GM23338 (cell line): Measurements from ENCODE around the gene GCNT1. TPM values are rescaled to one million over a fixed set of nuclear protein-coding genes. Genes with fewer than 3 reads are reported as not detected.

ENCODE experiments used
- ATAC-seq: fragments of 200-7000 bp; cut with Tn5 transposase; 3 replicates; pipeline ENCODE4 v1.9.1; 2020
- DNase-seq: peaks from one replicate; pipeline ENCODE4 v3.0.0-alpha.2; 2015; ENCODE audit warnings: low spot score
- H2AFZ ChIP-seq: fragments of 200-600 bp; sonication (generic); 2 replicates; pipeline ENCODE4 v1.8.0; 2016; ENCODE audit warnings: antibody characterized with exemption, mild to moderate bottlenecking, moderate library complexity
- H3F3A ChIP-seq: fragments of 200-600 bp; sonication (generic); replicated peaks from 2 replicates; pipeline ENCODE4 v1.8.0; 2017; ENCODE audit warnings: antibody characterized with exemption, mixed run types, low read depth
- H3K27ac ChIP-seq: fragments of 200-600 bp; sonication (generic); 2 replicates; pipeline ENCODE4 v1.6.1; 2016; ENCODE audit warnings: low read depth
- H3K27me3 ChIP-seq: fragments of 200-600 bp; sonication (generic); 2 replicates; pipeline ENCODE4 v1.8.0; 2016; ENCODE audit warnings: mild to moderate bottlenecking, mixed run types, moderate library complexity; ENCODE audit not compliant: insufficient read depth
- H3K36me3 ChIP-seq: fragments of 200-600 bp; sonication (generic); 2 replicates; pipeline ENCODE4 v1.8.0; 2016; ENCODE audit warnings: mild to moderate bottlenecking; ENCODE audit not compliant: insufficient read depth
- H3K4me1 ChIP-seq: fragments of 200-600 bp; sonication (generic); 2 replicates; pipeline ENCODE4 v1.8.0; 2016; ENCODE audit warnings: mild to moderate bottlenecking, moderate library complexity; ENCODE audit not compliant: insufficient read depth
- H3K4me2 ChIP-seq: fragments of 200-600 bp; sonication (generic); 2 replicates; pipeline ENCODE4 v1.7.1; 2017; ENCODE audit warnings: mixed run types
- H3K4me3 ChIP-seq: fragments of 200-600 bp; sonication (generic); 2 replicates; pipeline ENCODE4 v1.6.1; 2016; ENCODE audit warnings: mixed run types
- H3K79me2 ChIP-seq: fragments of 200-600 bp; sonication (generic); replicated peaks from 2 replicates; pipeline ENCODE4 v1.8.0; 2017; ENCODE audit warnings: mild to moderate bottlenecking; ENCODE audit not compliant: insufficient read depth
- H3K9me2 ChIP-seq: fragments of 200-600 bp; sonication (generic); 2 replicates; pipeline ENCODE4 v1.8.0; 2017; ENCODE audit not compliant: insufficient read depth
- H4K20me1 ChIP-seq: fragments of 200-600 bp; sonication (generic); replicated peaks from 2 replicates; pipeline ENCODE4 v1.8.0; 2017; ENCODE audit warnings: mild to moderate bottlenecking; ENCODE audit not compliant: insufficient read depth
- H3K27ac Mint-ChIP-seq: 2 replicates; pipeline ENCODE4 v1.8.0; 2020; ENCODE audit warnings: inconsistent platforms, mild to moderate bottlenecking, moderate library complexity, mixed read lengths
- H3K27me3 Mint-ChIP-seq: 3 replicates; pipeline ENCODE4 v1.8.0; 2022; ENCODE audit warnings: low read depth, mild to moderate bottlenecking, moderate library complexity, mixed read lengths, inconsistent platforms; ENCODE audit not compliant: insufficient read depth, poor library complexity
- H3K36me3 Mint-ChIP-seq: 3 replicates; pipeline ENCODE4 v1.8.0; 2021; ENCODE audit warnings: low read depth, mild to moderate bottlenecking, inconsistent platforms, moderate library complexity, mixed read lengths
- H3K4me1 Mint-ChIP-seq: 3 replicates; pipeline ENCODE4 v1.8.0; 2020; ENCODE audit warnings: mild to moderate bottlenecking, inconsistent platforms, mixed read lengths
- H3K4me3 Mint-ChIP-seq: 3 replicates; pipeline ENCODE4 v1.8.0; 2021; ENCODE audit warnings: moderate library complexity, mild to moderate bottlenecking, inconsistent platforms, mixed read lengths
- H3K9me3 Mint-ChIP-seq: 3 replicates; pipeline ENCODE4 v1.8.0; 2020; ENCODE audit warnings: moderate library complexity, mild to moderate bottlenecking, inconsistent platforms, mixed read lengths
- CREB1 ChIP-seq: fragments of 250-450 bp; sonication (Bioruptor Pico); IDR thresholded peaks from 2 replicates; pipeline ENCODE4 v1.5.0; 2020; ENCODE audit warnings: low read depth, mild to moderate bottlenecking, moderate library complexity
- CTCF ChIP-seq, 2 experiments: fragments of 200-600 bp in 1 of 2; sonication (generic) in 1 of 2; conservative IDR thresholded peaks; 2 replicates each; pipeline versions ENCODE4 v1.5.1 to v1.6.1; 2016 to 2017; ENCODE audit warnings: antibody characterized with exemption in 2 of 2, low read depth in 2 of 2, mild to moderate bottlenecking in 2 of 2, moderate library complexity in 1 of 2
- EZH2 ChIP-seq: fragments of 200-600 bp; sonication (generic); IDR thresholded peaks from one replicate; pipeline ENCODE4 v1.8.0; 2017; ENCODE audit warnings: antibody characterized with exemption, mild to moderate bottlenecking, low read depth; ENCODE audit not compliant: unreplicated experiment
- JUNB ChIP-seq: IDR thresholded peaks from one replicate; pipeline ENCODE4 v1.6.1; 2016; ENCODE audit warnings: antibody characterized with exemption; ENCODE audit not compliant: unreplicated experiment
- NANOG ChIP-seq: IDR thresholded peaks from 2 replicates; pipeline ENCODE4 v1.6.1; 2016; ENCODE audit warnings: antibody characterized with exemption, borderline replicate concordance
- ZNF114 ChIP-seq: fragments of 250-450 bp; sonication (Bioruptor Pico); IDR thresholded peaks from 2 replicates; pipeline ENCODE4 v1.5.0; 2020; ENCODE audit warnings: mild to moderate bottlenecking, moderate library complexity
- polyA plus RNA-seq: library from polyadenylated mRNA; unstranded; fragments of >200 nt; fragmentation: Nextera tagmentation; extraction: Ambion mirVana; gene quantifications from 2 replicates; pipeline ENCODE4 v1.2.1, GENCODE V29; 2016
- total RNA-seq: library from RNA; depleted of rRNA; stranded (reverse); fragments of >200 nt; shearing (Covaris generic); gene quantifications from 2 replicates; pipeline ENCODE4 v1.2.3, GENCODE V29; 2014
- TF ChIP-seq, protein P1 (sequence below): fragments of 250-450 bp; sonication (Bioruptor Pico); IDR thresholded peaks from 2 replicates; pipeline ENCODE4 v1.5.0; 2020; ENCODE audit warnings: mild to moderate bottlenecking, moderate library complexity
- TF ChIP-seq, protein P2 (sequence below): IDR thresholded peaks from one replicate; pipeline ENCODE4 v1.6.1; 2018; ENCODE audit warnings: antibody characterized with exemption; ENCODE audit not compliant: unreplicated experiment

GCNT1 gene
- total and polyA plus RNA-seq, 2 experiments from 2014 or later, result 4.2 to 11.4 TPM

DNA sequence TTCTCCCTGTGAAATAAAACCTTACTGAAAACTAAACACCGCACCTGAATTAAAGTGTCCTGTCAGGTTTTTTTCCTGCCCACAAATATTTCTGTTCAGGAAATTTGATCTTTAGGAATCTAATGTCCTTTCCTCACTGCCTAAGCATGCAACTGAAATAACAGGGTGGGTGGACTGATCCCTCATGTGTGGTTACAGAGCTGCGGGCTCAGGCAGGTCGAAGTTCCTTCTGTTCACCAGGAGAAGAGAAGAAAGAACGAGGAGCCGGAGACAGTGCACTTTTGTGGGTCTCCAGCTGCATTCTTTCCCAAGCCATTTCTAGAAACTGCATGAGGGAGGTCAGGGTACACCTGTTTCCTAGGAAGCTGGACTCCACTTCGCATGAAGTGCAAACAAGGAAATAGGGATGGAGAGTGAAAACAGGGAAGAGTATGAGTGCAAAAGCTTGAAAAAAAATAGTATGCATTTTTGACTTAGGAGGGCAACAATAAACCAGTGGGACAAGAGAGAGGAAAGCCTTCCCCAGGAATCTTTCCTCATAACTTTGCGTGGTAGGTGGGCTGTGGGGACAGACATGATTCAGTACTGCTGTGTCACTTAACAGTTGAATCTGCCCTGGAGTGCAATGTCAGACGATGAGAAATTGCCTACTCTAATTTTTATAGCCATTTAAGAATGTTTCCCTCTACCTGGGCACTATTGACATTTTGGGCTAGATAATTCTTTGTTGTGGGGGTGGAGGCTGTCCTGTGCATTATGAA lies 60.3 kb downstream of the GCNT1 start (continued):
- TF ChIP-seq, protein P1, sequence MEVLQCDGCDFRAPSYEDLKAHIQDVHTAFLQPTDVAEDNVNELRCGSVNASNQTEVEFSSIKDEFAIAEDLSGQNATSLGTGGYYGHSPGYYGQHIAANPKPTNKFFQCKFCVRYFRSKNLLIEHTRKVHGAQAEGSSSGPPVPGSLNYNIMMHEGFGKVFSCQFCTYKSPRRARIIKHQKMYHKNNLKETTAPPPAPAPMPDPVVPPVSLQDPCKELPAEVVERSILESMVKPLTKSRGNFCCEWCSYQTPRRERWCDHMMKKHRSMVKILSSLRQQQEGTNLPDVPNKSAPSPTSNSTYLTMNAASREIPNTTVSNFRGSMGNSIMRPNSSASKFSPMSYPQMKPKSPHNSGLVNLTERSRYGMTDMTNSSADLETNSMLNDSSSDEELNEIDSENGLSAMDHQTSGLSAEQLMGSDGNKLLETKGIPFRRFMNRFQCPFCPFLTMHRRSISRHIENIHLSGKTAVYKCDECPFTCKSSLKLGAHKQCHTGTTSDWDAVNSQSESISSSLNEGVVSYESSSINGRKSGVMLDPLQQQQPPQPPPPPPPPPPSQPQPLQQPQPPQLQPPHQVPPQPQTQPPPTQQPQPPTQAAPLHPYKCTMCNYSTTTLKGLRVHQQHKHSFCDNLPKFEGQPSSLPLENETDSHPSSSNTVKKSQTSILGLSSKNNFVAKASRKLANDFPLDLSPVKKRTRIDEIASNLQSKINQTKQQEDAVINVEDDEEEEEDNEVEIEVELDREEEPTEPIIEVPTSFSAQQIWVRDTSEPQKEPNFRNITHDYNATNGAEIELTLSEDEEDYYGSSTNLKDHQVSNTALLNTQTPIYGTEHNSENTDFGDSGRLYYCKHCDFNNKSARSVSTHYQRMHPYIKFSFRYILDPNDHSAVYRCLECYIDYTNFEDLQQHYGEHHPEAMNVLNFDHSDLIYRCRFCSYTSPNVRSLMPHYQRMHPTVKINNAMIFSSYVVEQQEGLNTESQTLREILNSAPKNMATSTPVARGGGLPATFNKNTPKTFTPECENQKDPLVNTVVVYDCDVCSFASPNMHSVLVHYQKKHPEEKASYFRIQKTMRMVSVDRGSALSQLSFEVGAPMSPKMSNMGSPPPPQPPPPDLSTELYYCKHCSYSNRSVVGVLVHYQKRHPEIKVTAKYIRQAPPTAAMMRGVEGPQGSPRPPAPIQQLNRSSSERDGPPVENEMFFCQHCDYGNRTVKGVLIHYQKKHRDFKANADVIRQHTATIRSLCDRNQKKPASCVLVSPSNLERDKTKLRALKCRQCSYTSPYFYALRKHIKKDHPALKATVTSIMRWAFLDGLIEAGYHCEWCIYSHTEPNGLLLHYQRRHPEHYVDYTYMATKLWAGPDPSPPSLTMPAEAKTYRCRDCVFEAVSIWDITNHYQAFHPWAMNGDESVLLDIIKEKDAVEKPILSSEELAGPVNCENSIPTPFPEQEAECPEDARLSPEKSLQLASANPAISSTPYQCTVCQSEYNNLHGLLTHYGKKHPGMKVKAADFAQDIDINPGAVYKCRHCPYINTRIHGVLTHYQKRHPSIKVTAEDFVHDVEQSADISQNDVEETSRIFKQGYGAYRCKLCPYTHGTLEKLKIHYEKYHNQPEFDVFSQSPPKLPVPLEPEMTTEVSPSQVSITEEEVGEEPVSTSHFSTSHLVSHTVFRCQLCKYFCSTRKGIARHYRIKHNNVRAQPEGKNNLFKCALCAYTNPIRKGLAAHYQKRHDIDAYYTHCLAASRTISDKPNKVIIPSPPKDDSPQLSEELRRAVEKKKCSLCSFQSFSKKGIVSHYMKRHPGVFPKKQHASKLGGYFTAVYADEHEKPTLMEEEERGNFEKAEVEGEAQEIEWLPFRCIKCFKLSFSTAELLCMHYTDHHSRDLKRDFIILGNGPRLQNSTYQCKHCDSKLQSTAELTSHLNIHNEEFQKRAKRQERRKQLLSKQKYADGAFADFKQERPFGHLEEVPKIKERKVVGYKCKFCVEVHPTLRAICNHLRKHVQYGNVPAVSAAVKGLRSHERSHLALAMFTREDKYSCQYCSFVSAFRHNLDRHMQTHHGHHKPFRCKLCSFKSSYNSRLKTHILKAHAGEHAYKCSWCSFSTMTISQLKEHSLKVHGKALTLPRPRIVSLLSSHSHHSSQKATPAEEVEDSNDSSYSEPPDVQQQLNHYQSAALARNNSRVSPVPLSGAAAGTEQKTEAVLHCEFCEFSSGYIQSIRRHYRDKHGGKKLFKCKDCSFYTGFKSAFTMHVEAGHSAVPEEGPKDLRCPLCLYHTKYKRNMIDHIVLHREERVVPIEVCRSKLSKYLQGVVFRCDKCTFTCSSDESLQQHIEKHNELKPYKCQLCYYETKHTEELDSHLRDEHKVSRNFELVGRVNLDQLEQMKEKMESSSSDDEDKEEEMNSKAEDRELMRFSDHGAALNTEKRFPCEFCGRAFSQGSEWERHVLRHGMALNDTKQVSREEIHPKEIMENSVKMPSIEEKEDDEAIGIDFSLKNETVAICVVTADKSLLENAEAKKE (CRISPR knock-in tag), result no peak
- TF ChIP-seq JUNB, result no peak

GRCh38 chr9:76521244-76521681 lies 62.3 kb downstream of the GCNT1 start:
- peaks cover 2% of the 10 kb centered on the region for H3K27me3 Mint-ChIP-seq
- Histone ChIP-seq H4K20me1 (no peaks in the 10 kb centered on the region), H3K4me2 (no peak overlapping the region), H3K4me1 (no peaks in the 10 kb centered on the region), H3K79me2 (no peaks in the 10 kb centered on the region), H3K27ac (no peak overlapping the region), H3K9me2 (no peaks in the 10 kb centered on the region), H3F3A (no peaks in the 10 kb centered on the region), H3K27me3 (no peaks in the 10 kb centered on the region), H2AFZ (no peak overlapping the region), H3K36me3 (no peaks in the 10 kb centered on the region), H3K4me3 (no peak overlapping the region)
- ATAC-seq, result no peak
- H3K9me3 Mint-ChIP-seq, result no peaks in the 10 kb centered on the region
- H3K4me1 Mint-ChIP-seq, result 0 out of 3 replicates have a peak, but pooled peaks cover 2% of the 10 kb centered on the region
- no peak overlapping the region for H3K27ac Mint-ChIP-seq
- DNase-seq, result no peak
- H3K36me3 Mint-ChIP-seq, result no peaks in the 10 kb centered on the region
- H3K4me3 Mint-ChIP-seq, result no peak overlapping the region
- TF ChIP-seq ZNF114 (CRISPR knock-in tag) (no peak), JUNB (no peak), CTCF (conservative IDR thresholded peaks at IDR 0.05; ENCODE audit: low read depth in 2 of 2) (no peak), NANOG (no peak), EZH2 (no peak), CREB1 (CRISPR knock-in tag) (no peak)
- TF ChIP-seq, protein P2, sequence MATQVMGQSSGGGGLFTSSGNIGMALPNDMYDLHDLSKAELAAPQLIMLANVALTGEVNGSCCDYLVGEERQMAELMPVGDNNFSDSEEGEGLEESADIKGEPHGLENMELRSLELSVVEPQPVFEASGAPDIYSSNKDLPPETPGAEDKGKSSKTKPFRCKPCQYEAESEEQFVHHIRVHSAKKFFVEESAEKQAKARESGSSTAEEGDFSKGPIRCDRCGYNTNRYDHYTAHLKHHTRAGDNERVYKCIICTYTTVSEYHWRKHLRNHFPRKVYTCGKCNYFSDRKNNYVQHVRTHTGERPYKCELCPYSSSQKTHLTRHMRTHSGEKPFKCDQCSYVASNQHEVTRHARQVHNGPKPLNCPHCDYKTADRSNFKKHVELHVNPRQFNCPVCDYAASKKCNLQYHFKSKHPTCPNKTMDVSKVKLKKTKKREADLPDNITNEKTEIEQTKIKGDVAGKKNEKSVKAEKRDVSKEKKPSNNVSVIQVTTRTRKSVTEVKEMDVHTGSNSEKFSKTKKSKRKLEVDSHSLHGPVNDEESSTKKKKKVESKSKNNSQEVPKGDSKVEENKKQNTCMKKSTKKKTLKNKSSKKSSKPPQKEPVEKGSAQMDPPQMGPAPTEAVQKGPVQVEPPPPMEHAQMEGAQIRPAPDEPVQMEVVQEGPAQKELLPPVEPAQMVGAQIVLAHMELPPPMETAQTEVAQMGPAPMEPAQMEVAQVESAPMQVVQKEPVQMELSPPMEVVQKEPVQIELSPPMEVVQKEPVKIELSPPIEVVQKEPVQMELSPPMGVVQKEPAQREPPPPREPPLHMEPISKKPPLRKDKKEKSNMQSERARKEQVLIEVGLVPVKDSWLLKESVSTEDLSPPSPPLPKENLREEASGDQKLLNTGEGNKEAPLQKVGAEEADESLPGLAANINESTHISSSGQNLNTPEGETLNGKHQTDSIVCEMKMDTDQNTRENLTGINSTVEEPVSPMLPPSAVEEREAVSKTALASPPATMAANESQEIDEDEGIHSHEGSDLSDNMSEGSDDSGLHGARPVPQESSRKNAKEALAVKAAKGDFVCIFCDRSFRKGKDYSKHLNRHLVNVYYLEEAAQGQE, result no peak
